Ishikawa (cell line): ENCODE data around the gene NANOS2.

Experiments
- CEBPB ChIP-seq: IDR thresholded peaks from 2 replicates; pipeline ENCODE4 v1.6.1; 2012
- CREB1 ChIP-seq: IDR thresholded peaks from 2 replicates; pipeline ENCODE4 v1.6.1; 2012; ENCODE audit warnings: low read depth
- EGR1 ChIP-seq: IDR thresholded peaks from 2 replicates; pipeline ENCODE4 v1.6.1; 2012
- EP300 ChIP-seq: IDR thresholded peaks from 2 replicates; pipeline ENCODE4 v1.6.1; 2012; ENCODE audit warnings: borderline replicate concordance
- FOXM1 ChIP-seq: IDR thresholded peaks from 2 replicates; pipeline ENCODE4 v1.6.1; 2012; ENCODE audit warnings: low read depth, borderline replicate concordance
- NFIC ChIP-seq: IDR thresholded peaks from 2 replicates; pipeline ENCODE4 v1.6.1; 2012
- RAD21 ChIP-seq: IDR thresholded peaks from 2 replicates; pipeline ENCODE4 v1.6.1; 2012; ENCODE audit warnings: low read depth
- TAF1 ChIP-seq: IDR thresholded peaks from 2 replicates; pipeline ENCODE4 v1.6.1; 2012; ENCODE audit warnings: low read depth, mild to moderate bottlenecking
- TCF12 ChIP-seq: IDR thresholded peaks from 2 replicates; pipeline ENCODE4 v1.6.1; 2012; ENCODE audit warnings: low read depth
- TEAD4 ChIP-seq: IDR thresholded peaks from 2 replicates; pipeline ENCODE4 v1.6.1; 2012
- YY1 ChIP-seq: IDR thresholded peaks from 2 replicates; pipeline ENCODE4 v1.6.1; 2012; ENCODE audit warnings: low read depth
- ZBTB7A ChIP-seq: IDR thresholded peaks from 2 replicates; pipeline ENCODE4 v1.6.1; 2012; ENCODE audit warnings: low read depth
- TF ChIP-seq, protein P1 (sequence below): IDR thresholded peaks from 2 replicates; pipeline ENCODE4 v1.6.1; 2012; ENCODE audit warnings: low read depth, mild to moderate bottlenecking
- TF ChIP-seq, protein P2 (sequence below): IDR thresholded peaks from 2 replicates; pipeline ENCODE4 v1.6.1; 2012
- TF ChIP-seq, protein P3 (sequence below): IDR thresholded peaks from 2 replicates; pipeline ENCODE4 v1.6.1; 2012

NANOS2 gene

GRCh38 chr19:45870798-45871197 lies 43.8 kb downstream of the NANOS2 start:
- TF ChIP-seq TCF12 = no peak
- no peak for TF ChIP-seq EGR1
- TF ChIP-seq YY1 = no peak
- no peak for TF ChIP-seq NFIC
- TF ChIP-seq TEAD4 = no peak
- no peak for TF ChIP-seq FOXM1
- TF ChIP-seq EP300 = no peak
- no peak for TF ChIP-seq CREB1

DNA sequence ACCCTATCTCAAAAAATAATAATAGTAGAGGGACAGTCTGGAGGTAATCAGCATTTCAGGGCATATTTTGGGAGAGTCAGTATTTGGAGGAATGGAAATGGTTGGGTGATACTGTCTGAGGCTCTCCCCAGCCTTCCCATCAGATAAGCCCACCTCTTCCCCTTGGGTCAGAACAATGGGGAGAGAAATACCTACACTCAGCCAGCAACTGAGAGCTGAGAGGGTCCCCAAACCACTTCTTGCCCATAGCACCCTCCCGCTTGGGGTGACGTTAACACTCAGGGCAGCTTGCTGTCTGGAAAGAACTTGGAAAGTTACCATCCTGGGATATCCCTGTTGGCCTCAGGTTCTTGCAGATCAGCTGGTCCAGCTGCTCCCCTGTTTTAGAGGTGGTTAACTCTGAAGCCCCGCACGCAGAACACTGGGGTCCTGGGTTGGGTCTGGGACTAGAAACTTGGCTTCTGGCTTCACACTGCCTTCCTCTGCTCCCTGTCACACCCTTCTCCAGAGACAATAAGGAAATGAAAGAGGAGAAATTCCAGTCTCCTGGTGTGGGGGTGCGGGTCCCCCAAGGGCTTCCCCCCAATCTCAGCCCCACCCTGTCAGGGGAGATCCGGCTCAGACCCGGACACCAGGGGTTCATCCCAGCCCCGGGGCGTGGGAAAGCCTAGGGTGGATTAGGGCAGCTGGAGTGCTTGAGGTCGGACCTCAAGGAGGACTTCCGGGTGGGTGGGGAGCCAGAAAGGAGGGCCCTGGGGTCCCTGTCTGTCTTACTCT lies 48.0 kb downstream of the NANOS2 start:
- TF ChIP-seq TEAD4 (no peak), YY1 (no peak), TCF12 (no peak), TAF1 (no peak), EP300 (no peak), NFIC (no peak), CREB1 (no peak), ZBTB7A (no peak), EGR1 (no peak), CEBPB (no peak), RAD21 (no peak), FOXM1 (no peak)
- TF ChIP-seq, protein P1, sequence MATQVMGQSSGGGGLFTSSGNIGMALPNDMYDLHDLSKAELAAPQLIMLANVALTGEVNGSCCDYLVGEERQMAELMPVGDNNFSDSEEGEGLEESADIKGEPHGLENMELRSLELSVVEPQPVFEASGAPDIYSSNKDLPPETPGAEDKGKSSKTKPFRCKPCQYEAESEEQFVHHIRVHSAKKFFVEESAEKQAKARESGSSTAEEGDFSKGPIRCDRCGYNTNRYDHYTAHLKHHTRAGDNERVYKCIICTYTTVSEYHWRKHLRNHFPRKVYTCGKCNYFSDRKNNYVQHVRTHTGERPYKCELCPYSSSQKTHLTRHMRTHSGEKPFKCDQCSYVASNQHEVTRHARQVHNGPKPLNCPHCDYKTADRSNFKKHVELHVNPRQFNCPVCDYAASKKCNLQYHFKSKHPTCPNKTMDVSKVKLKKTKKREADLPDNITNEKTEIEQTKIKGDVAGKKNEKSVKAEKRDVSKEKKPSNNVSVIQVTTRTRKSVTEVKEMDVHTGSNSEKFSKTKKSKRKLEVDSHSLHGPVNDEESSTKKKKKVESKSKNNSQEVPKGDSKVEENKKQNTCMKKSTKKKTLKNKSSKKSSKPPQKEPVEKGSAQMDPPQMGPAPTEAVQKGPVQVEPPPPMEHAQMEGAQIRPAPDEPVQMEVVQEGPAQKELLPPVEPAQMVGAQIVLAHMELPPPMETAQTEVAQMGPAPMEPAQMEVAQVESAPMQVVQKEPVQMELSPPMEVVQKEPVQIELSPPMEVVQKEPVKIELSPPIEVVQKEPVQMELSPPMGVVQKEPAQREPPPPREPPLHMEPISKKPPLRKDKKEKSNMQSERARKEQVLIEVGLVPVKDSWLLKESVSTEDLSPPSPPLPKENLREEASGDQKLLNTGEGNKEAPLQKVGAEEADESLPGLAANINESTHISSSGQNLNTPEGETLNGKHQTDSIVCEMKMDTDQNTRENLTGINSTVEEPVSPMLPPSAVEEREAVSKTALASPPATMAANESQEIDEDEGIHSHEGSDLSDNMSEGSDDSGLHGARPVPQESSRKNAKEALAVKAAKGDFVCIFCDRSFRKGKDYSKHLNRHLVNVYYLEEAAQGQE = no peak
- TF ChIP-seq, protein P2, sequence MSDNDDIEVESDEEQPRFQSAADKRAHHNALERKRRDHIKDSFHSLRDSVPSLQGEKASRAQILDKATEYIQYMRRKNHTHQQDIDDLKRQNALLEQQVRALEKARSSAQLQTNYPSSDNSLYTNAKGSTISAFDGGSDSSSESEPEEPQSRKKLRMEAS = no peak
- TF ChIP-seq, protein P3, sequence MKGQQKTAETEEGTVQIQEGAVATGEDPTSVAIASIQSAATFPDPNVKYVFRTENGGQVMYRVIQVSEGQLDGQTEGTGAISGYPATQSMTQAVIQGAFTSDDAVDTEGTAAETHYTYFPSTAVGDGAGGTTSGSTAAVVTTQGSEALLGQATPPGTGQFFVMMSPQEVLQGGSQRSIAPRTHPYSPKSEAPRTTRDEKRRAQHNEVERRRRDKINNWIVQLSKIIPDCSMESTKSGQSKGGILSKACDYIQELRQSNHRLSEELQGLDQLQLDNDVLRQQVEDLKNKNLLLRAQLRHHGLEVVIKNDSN = no peak

- TF ChIP-seq TCF12 = no peak
- no peak for TF ChIP-seq CEBPB
- no peak for TF ChIP-seq EP300
- no peak for TF ChIP-seq NFIC
- no peak for TF ChIP-seq YY1
- no peak for TF ChIP-seq ZBTB7A
- no peak for TF ChIP-seq RAD21
- TF ChIP-seq, protein P1 = no peak
- no peak for TF ChIP-seq FOXM1
- TF ChIP-seq, protein P3 = no peak
- no peak for TF ChIP-seq TEAD4
- no peak for TF ChIP-seq TAF1
- TF ChIP-seq, protein P2 = no peak
- no peak for TF ChIP-seq EGR1
- no peak for TF ChIP-seq CREB1
These were observed 49.2 kb downstream of the NANOS2 start for GRCh38 chr19:45865269-45865948.

GRCh38 chr19:45864629-45865082 lies 49.9 kb downstream of the NANOS2 start:
- TF ChIP-seq, protein P3 = no peak
- TF ChIP-seq TCF12 (no peak), EGR1 (no peak), TEAD4 (no peak), CEBPB (no peak), EP300 (no peak), NFIC (no peak), CREB1 (no peak), FOXM1 (no peak), YY1 (no peak), TAF1 (no peak), ZBTB7A (no peak), RAD21 (no peak)
- TF ChIP-seq, protein P1 = no peak
- TF ChIP-seq, protein P2 = no peak
